ENCODE data around the gene PDP2. TPM values are rescaled to one million over a fixed set of nuclear protein-coding genes. Genes with fewer than 3 reads are reported as not detected.
"Not testable (repeated sequence)": the region's sequence is repeated elsewhere in the genome, so short reads cannot be mapped to it uniquely, and the experiment has no call there.

The PDP2 gene
- total RNA-seq, 1 donor from 2014 or later: 11.3 TPM

- H3K27me3 Mint-ChIP-seq (ENCODE audit: unreplicated experiment): peaks cover 15% of the 10 kb centered on the region
- H3K36me3 Mint-ChIP-seq (ENCODE audit: low read depth, unreplicated experiment): peaks cover 16% of the 10 kb centered on the region
- H3K27ac Mint-ChIP-seq (ENCODE audit: unreplicated experiment): no peak overlapping the region
- peaks cover 16% of the 10 kb centered on the region for H3K4me1 Mint-ChIP-seq (ENCODE audit: unreplicated experiment)
- H3K4me3 Mint-ChIP-seq (ENCODE audit: unreplicated experiment): no peak overlapping the region
- TF ChIP-seq CTCF (IDR thresholded peaks at IDR 0.05; ENCODE audit: unreplicated experiment): no peak
- H3K9me3 Mint-ChIP-seq (ENCODE audit: unreplicated experiment): no peaks in the 10 kb centered on the region
- DNase-seq (ENCODE audit: low spot score): no peak
These were observed 49.9 kb downstream of the PDP2 start for GRCh38 chr16:66930189-66930588.

DNA sequence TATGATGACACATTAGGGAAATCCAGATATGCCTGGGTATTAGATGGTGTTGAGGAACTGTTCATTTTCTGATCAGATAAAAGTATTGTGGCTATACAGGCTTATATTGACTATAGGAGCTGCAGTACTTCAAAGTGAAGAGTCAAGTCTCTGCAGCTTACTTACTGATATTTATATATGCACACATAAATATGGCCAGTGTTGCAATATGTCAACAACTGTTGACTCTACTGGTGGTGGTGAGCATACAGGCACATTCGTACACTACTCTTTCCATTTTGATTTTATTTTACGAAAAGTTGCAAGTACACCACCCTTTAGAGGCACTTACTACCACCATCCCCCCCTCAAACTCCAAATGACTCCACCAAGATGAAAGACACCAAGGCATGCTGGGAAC is 51.4 kb downstream of the PDP2 start:
- Mint-ChIP-seq H3K4me3 (ENCODE audit: unreplicated experiment) (no peak overlapping the region), H3K4me1 (ENCODE audit: unreplicated experiment) (peaks cover 16% of the 10 kb centered on the region)

GRCh38 chr16:66932076-66932475 is 51.8 kb downstream of the PDP2 start:
- H3K36me3 Mint-ChIP-seq (ENCODE audit: low read depth, unreplicated experiment): peaks cover 16% of the 10 kb centered on the region
- no peak for DNase-seq (ENCODE audit: low spot score)
- no peak overlapping the region for H3K27ac Mint-ChIP-seq (ENCODE audit: unreplicated experiment)
- H3K27me3 Mint-ChIP-seq (ENCODE audit: unreplicated experiment): peaks cover 13% of the 10 kb centered on the region
- H3K4me1 Mint-ChIP-seq (ENCODE audit: unreplicated experiment): peaks cover 17% of the 10 kb centered on the region
- H3K4me3 Mint-ChIP-seq (ENCODE audit: unreplicated experiment): peak overlapping the region; percentile 96
- no peaks in the 10 kb centered on the region for H3K9me3 Mint-ChIP-seq (ENCODE audit: unreplicated experiment)
- TF ChIP-seq CTCF (IDR thresholded peaks at IDR 0.05; ENCODE audit: unreplicated experiment): no peak

More for the DNA sequence above, 51.4 kb downstream of the PDP2 start:
- DNase-seq (ENCODE audit: low spot score): no peak
- Mint-ChIP-seq H3K27me3 (ENCODE audit: unreplicated experiment) (peaks cover 12% of the 10 kb centered on the region), H3K27ac (ENCODE audit: unreplicated experiment) (no peak overlapping the region), H3K9me3 (ENCODE audit: unreplicated experiment) (no peaks in the 10 kb centered on the region), H3K36me3 (ENCODE audit: low read depth, unreplicated experiment) (peaks cover 16% of the 10 kb centered on the region)
- no peak for TF ChIP-seq CTCF (IDR thresholded peaks at IDR 0.05; ENCODE audit: unreplicated experiment)

GRCh38 chr16:66933776-66934137 is 53.4 kb downstream of the PDP2 start:
- H3K27ac Mint-ChIP-seq (ENCODE audit: unreplicated experiment): peak overlapping the region; percentile 85
- H3K36me3 Mint-ChIP-seq (ENCODE audit: low read depth, unreplicated experiment): peaks cover 23% of the 10 kb centered on the region
- H3K4me3 Mint-ChIP-seq (ENCODE audit: unreplicated experiment): peak overlapping the region; percentile 96
- H3K9me3 Mint-ChIP-seq (ENCODE audit: unreplicated experiment): no peaks in the 10 kb centered on the region
- DNase-seq (ENCODE audit: low spot score): no peak
- H3K27me3 Mint-ChIP-seq (ENCODE audit: unreplicated experiment): peaks cover 15% of the 10 kb centered on the region
- peaks cover 25% of the 10 kb centered on the region for H3K4me1 Mint-ChIP-seq (ENCODE audit: unreplicated experiment)
- no peak for TF ChIP-seq CTCF (IDR thresholded peaks at IDR 0.05; ENCODE audit: unreplicated experiment)

DNA sequence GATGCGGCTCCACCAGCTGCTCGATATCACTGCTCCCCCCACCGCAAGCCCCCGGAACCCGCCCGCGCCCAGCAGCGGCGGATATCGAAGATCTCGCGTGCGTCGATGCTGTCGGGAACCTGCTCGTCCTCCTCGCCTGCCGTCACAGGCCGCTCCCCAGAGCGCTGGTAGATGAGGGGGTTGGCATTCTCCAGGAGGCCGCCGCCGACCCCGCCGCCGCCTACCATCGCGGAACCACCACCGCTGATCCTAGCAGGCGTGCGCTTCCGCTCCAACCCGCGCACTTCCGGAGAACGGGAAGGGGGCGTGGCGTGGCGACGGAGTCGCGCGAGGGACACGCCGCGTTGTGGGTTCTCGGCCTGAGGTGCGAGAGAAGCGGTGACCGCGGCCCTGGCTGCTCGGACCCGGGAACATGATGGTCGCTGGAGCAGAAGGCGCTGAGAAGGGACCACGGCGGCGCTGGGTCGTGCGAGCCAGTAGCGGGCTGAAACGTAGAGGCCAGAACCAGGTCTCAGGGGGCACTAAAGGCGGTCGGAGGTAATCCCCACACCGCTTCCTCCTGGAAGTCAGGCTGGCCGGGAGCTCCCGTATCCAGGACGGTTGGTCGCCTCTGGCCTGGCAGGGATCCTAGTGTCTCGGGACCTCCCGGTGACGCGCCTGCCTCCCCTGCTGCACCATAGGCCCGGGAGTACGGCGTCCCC is 54.0 kb downstream of the PDP2 start, which contains the start of gene CIAO2B:
TSS of gene CIAO2B (minus strand) at position 265 of the 701 bp plus-strand sequence. CDS start at position 227, 38 bp downstream.
- peaks cover 25% of the 10 kb centered on the region for H3K4me1 Mint-ChIP-seq (ENCODE audit: unreplicated experiment)
- peak within 1 kb of the TSS; percentile 87 for H3K27ac Mint-ChIP-seq (ENCODE audit: unreplicated experiment)
- peaks cover 14% of the 10 kb centered on the region for H3K27me3 Mint-ChIP-seq (ENCODE audit: unreplicated experiment)
- peak; percentile 83 for DNase-seq (ENCODE audit: low spot score)
- no peak for TF ChIP-seq CTCF (IDR thresholded peaks at IDR 0.05; ENCODE audit: unreplicated experiment)
- H3K36me3 Mint-ChIP-seq (ENCODE audit: low read depth, unreplicated experiment): peaks cover 23% of the 10 kb centered on the region
- H3K4me3 Mint-ChIP-seq (ENCODE audit: unreplicated experiment): peak within 1 kb of the TSS; percentile 96
- no peaks in the 10 kb centered on the region for H3K9me3 Mint-ChIP-seq (ENCODE audit: unreplicated experiment)

GRCh38 chr16:66934839-66935313 is 54.6 kb downstream of the PDP2 start:
- Mint-ChIP-seq H3K27ac (ENCODE audit: unreplicated experiment) (peak overlapping the region; percentile 87), H3K4me3 (ENCODE audit: unreplicated experiment) (peak overlapping the region; percentile 96), H3K4me1 (ENCODE audit: unreplicated experiment) (peaks cover 25% of the 10 kb centered on the region), H3K27me3 (ENCODE audit: unreplicated experiment) (peaks cover 16% of the 10 kb centered on the region), H3K36me3 (ENCODE audit: low read depth, unreplicated experiment) (peaks cover 26% of the 10 kb centered on the region)
- not testable (repeated sequence) for H3K9me3 Mint-ChIP-seq (ENCODE audit: unreplicated experiment); DNase-seq (ENCODE audit: low spot score)
